ENCODE results near the gene C19orf53.
A peak's percentile ranks its signal among the peaks of the same experiment; 100 is the strongest.

Gene C19orf53

DNA sequence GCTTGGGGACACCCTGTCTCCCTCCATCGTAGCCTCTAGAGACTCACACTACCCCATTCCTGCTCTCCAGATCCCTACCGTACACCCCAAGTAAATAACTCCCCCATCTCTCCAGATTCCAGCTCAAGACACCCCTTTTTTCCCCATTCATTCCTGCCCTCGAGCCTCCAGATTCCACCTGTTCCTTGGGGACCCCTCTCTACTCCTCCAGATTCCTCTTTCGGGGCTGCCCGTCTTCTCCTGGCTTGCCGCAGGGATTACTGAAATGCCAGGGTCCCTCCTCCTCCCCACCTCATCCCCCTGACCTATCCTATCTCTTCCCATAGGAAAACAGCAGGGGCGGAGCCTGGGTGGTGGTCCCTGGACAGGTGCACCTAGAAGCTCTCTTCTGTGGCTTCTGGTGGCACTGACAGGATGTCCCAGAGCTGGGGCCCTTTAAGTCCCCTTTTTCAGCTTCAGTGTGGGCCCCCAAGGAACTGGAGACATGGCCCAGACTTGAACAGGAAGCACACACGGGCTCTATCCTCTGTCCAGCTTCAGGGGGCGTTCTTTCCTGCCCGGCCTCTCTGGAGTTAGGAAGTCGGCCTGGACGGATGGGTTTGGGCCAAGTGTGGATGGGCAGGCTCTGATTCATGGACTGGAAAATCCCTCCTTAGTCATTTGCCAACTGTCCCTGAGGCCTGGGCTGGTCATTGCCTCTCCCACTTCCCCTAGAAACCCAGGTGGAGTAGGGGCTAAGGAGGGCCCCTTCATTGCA is 22.2 kb downstream of the C19orf53 start:
- peak overlapping the region; percentile 88 for H3K4me3 ChIP-seq (ENCODE audit: low read depth, low read length)
- TF ChIP-seq, protein P1, sequence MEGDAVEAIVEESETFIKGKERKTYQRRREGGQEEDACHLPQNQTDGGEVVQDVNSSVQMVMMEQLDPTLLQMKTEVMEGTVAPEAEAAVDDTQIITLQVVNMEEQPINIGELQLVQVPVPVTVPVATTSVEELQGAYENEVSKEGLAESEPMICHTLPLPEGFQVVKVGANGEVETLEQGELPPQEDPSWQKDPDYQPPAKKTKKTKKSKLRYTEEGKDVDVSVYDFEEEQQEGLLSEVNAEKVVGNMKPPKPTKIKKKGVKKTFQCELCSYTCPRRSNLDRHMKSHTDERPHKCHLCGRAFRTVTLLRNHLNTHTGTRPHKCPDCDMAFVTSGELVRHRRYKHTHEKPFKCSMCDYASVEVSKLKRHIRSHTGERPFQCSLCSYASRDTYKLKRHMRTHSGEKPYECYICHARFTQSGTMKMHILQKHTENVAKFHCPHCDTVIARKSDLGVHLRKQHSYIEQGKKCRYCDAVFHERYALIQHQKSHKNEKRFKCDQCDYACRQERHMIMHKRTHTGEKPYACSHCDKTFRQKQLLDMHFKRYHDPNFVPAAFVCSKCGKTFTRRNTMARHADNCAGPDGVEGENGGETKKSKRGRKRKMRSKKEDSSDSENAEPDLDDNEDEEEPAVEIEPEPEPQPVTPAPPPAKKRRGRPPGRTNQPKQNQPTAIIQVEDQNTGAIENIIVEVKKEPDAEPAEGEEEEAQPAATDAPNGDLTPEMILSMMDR (IDR thresholded peaks at IDR 0.05; ENCODE audit: control insufficient read depth, extremely low read depth, insufficient read depth): no peak
- no peak for DNase-seq (ENCODE audit: low read depth)

DNA sequence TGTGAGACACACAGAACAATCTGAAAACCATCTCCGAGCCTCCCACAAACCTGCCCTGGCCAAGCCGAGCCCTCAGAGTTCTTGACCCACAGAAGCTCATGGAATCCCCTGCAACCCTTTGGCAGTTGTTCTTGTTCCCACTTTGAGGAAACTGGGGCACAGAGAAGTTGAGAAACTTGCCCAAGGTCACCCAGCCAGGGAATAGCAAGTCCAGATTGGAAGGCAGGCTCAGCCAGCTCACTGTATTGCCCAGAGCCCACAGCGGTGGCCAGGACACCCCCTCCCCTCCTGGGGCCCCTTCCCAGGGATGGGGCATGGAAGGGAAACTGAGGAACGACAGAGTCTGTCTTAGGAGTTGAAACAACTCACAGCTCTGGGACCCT is 22.8 kb downstream of the C19orf53 start:
- no peak overlapping the region for H3K4me3 ChIP-seq (ENCODE audit: low read depth, low read length)
- TF ChIP-seq, protein P1 (IDR thresholded peaks at IDR 0.05; ENCODE audit: control insufficient read depth, extremely low read depth, insufficient read depth): no peak
- no peak for DNase-seq (ENCODE audit: low read depth)

DNA sequence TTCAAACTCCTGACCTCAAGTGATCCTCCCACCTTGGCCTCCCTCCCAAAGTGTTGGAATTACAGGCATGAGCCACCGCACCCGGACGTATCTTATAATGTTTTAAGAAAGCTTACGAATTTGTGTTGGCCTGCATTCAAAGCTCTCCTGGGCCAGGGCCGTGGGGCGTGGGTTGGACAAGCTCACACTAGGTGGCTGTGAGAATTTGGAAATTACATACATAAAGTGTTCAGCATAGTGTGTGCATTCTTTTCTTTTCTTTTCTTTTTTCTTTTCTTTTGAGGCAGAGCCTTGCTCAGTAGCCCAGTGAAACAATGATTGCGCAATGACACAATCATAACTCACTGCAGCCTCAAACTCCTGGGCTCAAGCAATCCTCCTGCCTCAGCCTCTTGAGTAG is 23.6 kb downstream of the C19orf53 start:
- no peak overlapping the region for H3K4me3 ChIP-seq (ENCODE audit: low read depth, low read length)
- TF ChIP-seq, protein P1 (IDR thresholded peaks at IDR 0.05; ENCODE audit: control insufficient read depth, extremely low read depth, insufficient read depth): no peak
- no peak for DNase-seq (ENCODE audit: low read depth)

DNA sequence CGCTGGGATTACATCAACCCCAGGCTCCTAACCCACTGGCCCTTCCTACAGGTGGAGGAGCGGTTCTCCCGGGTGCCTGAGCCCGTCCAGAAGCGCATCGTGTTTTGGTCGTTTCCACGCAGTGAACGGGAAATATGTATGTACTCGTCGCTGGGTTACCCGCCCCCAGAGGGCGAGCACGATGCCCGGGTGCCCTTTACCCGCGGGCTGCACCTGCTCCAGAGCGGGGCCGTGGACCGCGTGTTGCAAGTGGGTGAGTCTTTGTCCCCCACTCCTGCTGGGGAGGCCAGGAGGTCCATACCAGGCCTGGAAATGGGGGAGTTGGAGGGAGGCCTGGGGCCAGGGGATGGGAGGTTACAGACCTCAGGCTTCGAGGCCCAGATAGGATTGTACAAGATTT is 25.4 kb downstream of the C19orf53 start:
- H3K4me3 ChIP-seq (ENCODE audit: low read depth, low read length): no peak overlapping the region
- no peak for DNase-seq (ENCODE audit: low read depth)
- TF ChIP-seq, protein P1 (IDR thresholded peaks at IDR 0.05; ENCODE audit: control insufficient read depth, extremely low read depth, insufficient read depth): no peak

DNA sequence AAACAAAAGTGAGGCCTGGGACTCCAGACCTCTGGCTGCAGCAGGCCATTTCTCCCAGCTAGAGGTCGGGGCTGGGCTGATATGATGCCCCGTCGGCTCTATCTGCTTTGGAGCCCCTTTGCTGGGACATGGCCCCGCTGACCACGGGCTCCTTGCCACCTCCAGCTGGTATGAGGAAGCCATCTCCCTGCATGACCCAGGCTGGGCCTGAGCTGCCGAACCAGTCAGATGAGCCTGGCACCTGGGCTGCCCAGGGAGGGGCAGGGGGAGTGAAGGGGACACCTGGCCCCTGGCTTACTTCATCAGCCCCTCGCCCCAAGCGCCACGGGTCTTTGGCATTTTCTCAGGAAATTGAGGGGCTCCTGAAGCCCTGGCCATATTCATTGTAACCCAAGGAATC is 28.8 kb downstream of the C19orf53 start:
- peak; percentile 27 for DNase-seq (ENCODE audit: low read depth)
- H3K4me3 ChIP-seq (ENCODE audit: low read depth, low read length): no peak overlapping the region

DNA sequence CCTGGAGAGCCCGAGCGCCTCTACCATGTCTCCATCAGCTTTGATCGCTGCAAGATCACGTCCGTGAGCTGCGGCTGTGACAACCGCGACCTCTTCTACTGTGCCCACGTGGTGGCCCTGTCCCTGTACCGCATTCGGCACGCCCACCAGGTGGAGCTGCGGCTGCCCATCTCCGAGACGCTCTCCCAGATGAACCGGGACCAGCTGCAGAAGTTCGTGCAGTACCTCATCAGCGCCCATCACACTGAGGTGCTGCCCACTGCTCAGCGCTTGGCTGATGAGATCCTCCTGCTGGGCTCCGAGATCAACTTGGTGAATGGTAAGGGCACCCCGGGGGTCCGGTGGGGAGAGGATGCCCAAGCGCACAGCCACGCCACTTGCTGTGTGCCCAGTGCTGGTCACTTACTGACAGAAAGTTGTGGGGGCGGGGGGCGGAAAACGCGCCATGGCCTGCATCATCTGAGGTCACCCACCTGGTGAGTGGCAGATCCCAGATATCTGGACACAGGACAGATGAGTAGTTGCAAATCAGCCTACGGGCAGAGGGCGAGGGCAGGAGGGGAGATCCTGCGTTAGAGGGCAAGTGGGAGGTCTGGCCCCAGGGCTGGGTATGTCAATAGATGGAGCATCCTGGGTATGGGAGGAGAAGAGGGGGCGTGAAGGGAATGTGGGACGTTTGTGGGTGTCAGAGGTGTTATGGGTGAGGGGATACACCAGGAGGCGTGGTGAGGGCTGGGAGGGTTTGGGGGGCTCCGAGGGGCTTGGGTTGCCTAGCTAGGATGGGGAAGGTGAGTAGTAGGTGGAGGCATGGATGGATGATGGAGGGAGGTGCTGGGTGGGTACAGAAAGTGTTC is 30.8 kb downstream of the C19orf53 start:
- no peak overlapping the region for H3K4me3 ChIP-seq (ENCODE audit: low read depth, low read length)
- DNase-seq (ENCODE audit: low read depth): no peak
- TF ChIP-seq, protein P1 (IDR thresholded peaks at IDR 0.05; ENCODE audit: control insufficient read depth, extremely low read depth, insufficient read depth): peak; percentile 24; the same call in 1 of the 2 replicates

More for the DNA sequence above, 28.8 kb downstream of the C19orf53 start:
- TF ChIP-seq, protein P1 (IDR thresholded peaks at IDR 0.05; ENCODE audit: control insufficient read depth, extremely low read depth, insufficient read depth): no peak

Measured in LNCaP clone FGC (cell line).